GM18951 (cell line): ENCODE measurements around the gene KRT31.
"Not testable (repeated sequence)": the region's sequence is repeated elsewhere in the genome, so short reads cannot be mapped to it uniquely, and the experiment has no call there.

ENCODE experiments used
- POLR2A ChIP-seq: IDR thresholded peaks from 4 replicates; pipeline ENCODE4 v1.6.1; 2011; ENCODE audit warnings: mild to moderate bottlenecking; ENCODE audit not compliant: insufficient read length, insufficient read depth; ENCODE audit errors: extremely low read depth
- in situ Hi-C: fragments of 300-500 bp; cut with MboI; formaldehyde crosslinking; loops from one replicate; pipeline ENCODE4 v1.12.0; 2022; ENCODE audit warnings: low sequenced_read_pairs, mixed read lengths, inconsistent platforms; ENCODE audit not compliant: unreplicated experiment

Gene KRT31

GRCh38 chr17:41428591-41429291 is 31.3 kb upstream of the KRT31 start:
- in situ Hi-C loops, result no loop called here
- no peak for TF ChIP-seq POLR2A

GRCh38 chr17:41424111-41424635 is 26.8 kb upstream of the KRT31 start, which contains the start of gene KRT37:
Gene KRT37 (minus strand): TSS chr17:41424585. CDS start chr17:41424523, 62 bp downstream.
- no peak for TF ChIP-seq POLR2A
- in situ Hi-C loops, result no loop called here

- in situ Hi-C loops, result not testable (repeated sequence)
These were observed 25.2 kb upstream of the KRT31 start for GRCh38 chr17:41422586-41422985.

GRCh38 chr17:41421617-41422016 is 24.2 kb upstream of the KRT31 start:
- no peak for TF ChIP-seq POLR2A
- in situ Hi-C loops, result no loop called here

GRCh38 chr17:41421116-41421515 is 23.7 kb upstream of the KRT31 start:
- in situ Hi-C loops, result no loop called here
- no peak for TF ChIP-seq POLR2A

GRCh38 chr17:41420134-41420533 is 22.7 kb upstream of the KRT31 start:
- in situ Hi-C loops, result no loop called here
- TF ChIP-seq POLR2A, result no peak

GRCh38 chr17:41419716-41420115 is 22.3 kb upstream of the KRT31 start:
- in situ Hi-C loops, result no loop called here
- TF ChIP-seq POLR2A, result no peak

- no peak for TF ChIP-seq POLR2A
- in situ Hi-C loops, result no loop called here
These were observed 20.9 kb upstream of the KRT31 start for GRCh38 chr17:41418116-41418860.

- in situ Hi-C loops, result no loop called here
These were observed 20.2 kb upstream of the KRT31 start for GRCh38 chr17:41417576-41418015.

GRCh38 chr17:41417127-41417526 is 19.7 kb upstream of the KRT31 start:
- TF ChIP-seq POLR2A, result no peak
- in situ Hi-C loops, result no loop called here

More at GRCh38 chr17:41417576-41418015, 20.2 kb upstream of the KRT31 start:
- TF ChIP-seq POLR2A, result no peak

GRCh38 chr17:41416479-41416878 is 19.1 kb upstream of the KRT31 start:
- in situ Hi-C loops, result no loop called here
- TF ChIP-seq POLR2A, result no peak

- no peak for TF ChIP-seq POLR2A
- in situ Hi-C loops, result no loop called here
These were observed 18.5 kb upstream of the KRT31 start for GRCh38 chr17:41415833-41416335.

GRCh38 chr17:41415411-41415810 is 18.0 kb upstream of the KRT31 start:
- TF ChIP-seq POLR2A, result no peak
- in situ Hi-C loops, result no loop called here
